Jurkat, Clone E6-1 (cell line): ENCODE measurements around the gene SBF2.

ENCODE experiments used
- DNase-seq: peaks from one replicate; pipeline ENCODE4 v3.0.0-alpha.2; 2011; ENCODE audit warnings: low read depth, low spot score
- H3K4me3 ChIP-seq: 2 replicates; pipeline ENCODE4 v1.5.1; 2011; ENCODE audit warnings: mild to moderate bottlenecking, low read length, control low read depth, moderate library complexity

The SBF2 gene

DNA sequence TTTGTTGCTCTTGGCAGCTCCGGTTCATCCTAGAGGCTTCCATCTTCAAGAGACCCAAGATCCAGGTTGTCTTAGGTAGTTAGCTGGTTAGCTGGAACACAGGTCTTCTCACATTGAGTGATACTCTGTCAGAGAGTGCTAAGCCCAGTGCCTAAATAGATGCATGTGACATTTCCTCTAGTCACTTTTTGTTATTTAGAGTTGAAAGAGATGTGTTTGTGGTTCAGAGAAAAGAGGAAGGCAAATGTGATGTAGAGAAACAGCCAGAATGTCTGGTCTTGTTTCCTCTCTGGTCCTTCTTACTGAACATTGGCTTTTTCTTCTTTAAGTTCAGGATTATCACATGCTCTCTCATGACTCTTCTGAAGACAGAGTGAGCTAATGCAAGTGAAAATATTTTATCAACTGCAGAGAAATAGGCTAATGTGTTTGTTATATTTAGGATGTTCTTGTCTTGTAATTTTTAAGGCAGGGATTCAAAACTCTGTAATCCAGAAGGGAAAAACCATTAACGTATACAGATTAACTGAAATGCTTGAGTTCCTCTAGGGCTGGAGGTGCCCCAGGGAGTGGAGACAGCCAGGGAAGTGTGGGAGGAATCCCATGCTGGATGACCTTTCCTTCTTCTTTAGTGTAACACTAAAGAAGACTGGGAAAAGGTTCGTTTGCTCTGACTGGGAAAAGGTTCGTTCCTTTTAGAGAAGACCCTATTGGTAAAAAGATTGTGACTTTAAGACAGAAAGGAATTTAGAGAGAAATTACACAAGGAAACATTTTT is 554.7 kb downstream of the SBF2 start:
- no peak for DNase-seq
- no peak overlapping the region for H3K4me3 ChIP-seq

DNA sequence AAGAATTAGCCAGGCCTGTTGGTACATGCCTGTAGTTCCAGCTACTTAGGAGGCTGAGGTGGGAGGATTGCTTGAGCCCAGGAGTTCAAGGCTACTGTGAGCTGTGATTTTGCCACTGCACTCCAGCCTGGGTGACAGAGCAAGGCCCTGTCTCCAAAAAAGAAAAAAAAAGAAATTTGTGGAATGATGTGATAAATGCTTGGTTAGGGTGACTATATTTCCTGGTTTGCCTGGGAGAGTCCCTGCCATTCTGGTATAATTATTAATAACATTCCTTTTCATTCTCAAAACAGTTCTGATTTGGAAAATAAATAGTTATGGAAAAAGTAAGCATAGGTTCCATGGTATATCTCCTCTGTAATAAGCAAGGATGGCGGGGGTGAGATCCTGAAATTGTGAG is 555.3 kb downstream of the SBF2 start:
- no peak for DNase-seq
- H3K4me3 ChIP-seq = no peak overlapping the region

DNA sequence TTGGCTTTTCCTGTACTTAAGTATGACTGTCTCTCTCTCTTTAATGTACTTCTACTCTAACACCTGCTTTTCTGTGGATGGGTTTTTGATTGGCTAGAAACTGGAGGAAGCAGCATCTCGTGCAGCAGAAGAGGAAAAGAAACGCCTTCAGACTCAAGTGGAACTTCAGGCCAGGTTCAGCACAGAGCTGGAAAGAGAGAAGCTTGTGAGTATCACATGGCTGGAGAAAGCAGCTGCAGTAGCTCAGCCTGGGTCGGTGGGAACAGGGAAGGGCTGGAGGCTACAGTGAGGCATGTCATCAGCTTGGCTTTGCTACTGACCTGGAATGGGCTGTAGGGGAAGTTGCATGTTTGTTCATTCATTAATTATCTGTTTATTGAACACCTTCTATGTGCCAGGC is 555.9 kb downstream of the SBF2 start:
- no peak for DNase-seq
- no peak overlapping the region for H3K4me3 ChIP-seq

DNA sequence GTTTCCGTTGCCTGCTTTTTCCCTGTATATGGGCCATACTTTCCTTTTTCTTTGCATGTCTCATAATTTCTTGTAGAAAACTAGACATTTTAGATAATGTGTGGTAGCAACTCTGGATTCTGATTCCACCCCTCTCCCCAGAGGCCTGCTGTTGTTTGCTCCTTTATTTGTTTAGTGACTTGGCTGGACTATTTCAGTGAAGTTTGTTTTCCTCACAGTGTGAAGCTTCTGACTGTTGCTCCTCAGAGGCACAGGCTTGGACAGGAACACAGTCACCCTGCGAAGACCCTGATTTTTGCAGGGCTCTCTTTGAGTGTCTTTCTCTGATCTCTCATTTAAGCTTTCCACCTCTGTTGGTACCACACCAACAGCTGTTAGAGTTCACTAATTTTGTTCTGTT is 557.7 kb downstream of the SBF2 start:
- DNase-seq = no peak
- H3K4me3 ChIP-seq = no peak overlapping the region

DNA sequence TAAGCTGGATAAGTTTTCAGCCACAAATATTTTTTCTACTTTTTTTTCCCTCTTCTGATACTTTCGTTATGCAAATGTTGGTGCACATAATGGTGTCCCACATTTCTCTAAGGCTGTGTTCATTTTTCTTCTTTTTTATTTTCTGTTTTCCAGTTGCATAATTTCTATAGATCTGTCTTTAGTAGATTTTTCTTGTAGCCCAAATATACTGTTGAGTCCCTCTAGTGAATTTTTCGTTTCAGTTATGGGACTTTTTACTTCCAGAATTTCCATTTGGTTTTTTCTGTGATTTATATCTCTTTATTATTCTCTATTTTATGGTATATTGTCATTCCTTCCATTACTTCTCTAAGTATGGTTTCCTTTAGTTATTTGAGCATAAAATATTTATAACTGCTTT is 558.1 kb downstream of the SBF2 start:
- no peak for DNase-seq
- no peak overlapping the region for H3K4me3 ChIP-seq

DNA sequence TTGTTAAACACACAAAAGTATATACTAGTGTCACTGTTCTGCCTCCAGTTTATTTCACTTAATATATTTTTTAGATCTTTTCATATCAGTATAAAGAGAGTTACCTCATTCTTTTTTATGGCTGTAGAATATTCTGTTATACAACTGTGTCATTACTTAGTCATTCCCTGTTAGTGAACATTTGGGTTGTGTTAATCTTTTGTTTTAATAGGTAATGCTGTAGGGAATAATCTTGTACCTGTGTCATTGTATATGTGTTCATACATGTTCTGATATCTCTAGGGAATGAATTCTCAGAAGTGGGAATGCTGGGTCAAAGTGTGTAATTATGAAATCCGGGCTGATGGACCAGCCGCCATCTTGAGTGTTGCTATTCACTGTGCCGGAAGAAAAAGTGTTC is 558.8 kb downstream of the SBF2 start:
- DNase-seq = no peak
- H3K4me3 ChIP-seq = no peak overlapping the region

DNA sequence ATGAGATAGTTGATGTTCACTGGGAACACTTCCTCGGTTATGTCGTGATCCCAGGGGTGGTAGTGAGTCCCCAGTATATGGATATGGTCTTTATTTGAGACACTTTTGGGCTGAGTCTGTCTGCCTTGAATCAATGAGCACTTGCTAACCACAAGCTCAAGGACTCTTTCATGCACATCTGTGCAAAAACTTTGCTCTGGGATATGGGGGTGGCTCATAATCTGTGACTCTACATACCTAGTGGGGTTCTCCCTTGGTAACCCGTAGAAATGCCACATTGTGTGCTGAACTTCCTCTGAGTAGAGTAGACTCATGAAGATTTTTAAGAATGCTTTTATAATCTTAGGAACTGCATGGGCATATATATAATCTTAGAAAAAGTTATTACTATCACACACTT is 560.8 kb downstream of the SBF2 start:
- DNase-seq = no peak
- H3K4me3 ChIP-seq = no peak overlapping the region

DNA sequence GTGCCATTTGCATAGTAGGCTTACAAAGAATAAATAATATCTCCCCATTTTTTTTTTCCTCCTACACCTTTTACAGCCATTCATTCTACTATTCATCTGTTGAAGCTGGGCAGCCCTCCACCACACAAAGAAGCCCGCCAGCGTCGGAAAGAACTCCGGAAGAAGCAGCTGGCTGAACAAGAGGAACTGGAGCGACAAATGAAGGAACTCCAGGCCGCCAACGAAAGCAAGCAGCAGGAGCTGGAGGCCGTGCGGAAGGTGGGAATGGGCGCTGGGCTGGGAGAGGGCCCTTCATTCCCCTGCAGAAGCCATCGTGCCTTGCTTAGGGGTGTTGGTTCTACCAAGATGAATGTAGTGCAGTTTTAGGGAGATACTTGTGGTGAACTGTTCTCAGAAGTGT is 561.6 kb downstream of the SBF2 start:
- DNase-seq = no peak
- H3K4me3 ChIP-seq = no peak overlapping the region

DNA sequence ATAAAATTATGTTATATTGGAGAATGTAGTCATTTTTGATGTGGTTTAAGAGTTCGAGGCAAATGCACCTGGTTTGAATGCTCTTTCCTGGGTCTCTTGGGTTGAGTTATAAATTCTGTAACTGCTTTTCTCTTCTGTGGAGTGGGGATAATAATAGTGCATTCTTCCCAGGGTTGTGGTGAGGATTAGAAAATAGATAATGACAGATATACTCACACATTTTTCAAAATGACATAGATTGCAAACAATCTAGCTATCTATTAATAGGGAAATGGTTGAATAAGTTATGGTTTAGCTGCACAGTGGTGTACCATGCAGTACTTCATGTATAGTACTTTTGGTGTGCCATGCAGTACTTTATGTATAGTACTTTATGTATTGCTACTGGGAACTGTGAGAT is 562.8 kb downstream of the SBF2 start:
- H3K4me3 ChIP-seq = no peak overlapping the region
- peak; percentile 41 for DNase-seq
